Left renal pelvis (tissue), 4 donors: ENCODE results near the gene PPP4R4. TPM values are rescaled to one million over a fixed set of nuclear protein-coding genes. Genes with fewer than 3 reads are reported as not detected.
A peak's percentile ranks its signal among the peaks of the same experiment; 100 is the strongest.

Experiments used
- DNase-seq, 4 donors: peaks; one replicate each; pipeline ENCODE4 v3.0.0-alpha.2; 2013; ENCODE audit warnings: low read depth in 4 of 4, low spot score in 3 of 4
- polyA plus RNA-seq, 4 donors: library from polyadenylated mRNA; unstranded; fragments of 120-200 nt; gene quantifications; one replicate each; pipeline ENCODE4 v1.2.1, GENCODE V29; 2013; ENCODE audit not compliant: insufficient read length in 4 of 4

The PPP4R4 gene, protein sequence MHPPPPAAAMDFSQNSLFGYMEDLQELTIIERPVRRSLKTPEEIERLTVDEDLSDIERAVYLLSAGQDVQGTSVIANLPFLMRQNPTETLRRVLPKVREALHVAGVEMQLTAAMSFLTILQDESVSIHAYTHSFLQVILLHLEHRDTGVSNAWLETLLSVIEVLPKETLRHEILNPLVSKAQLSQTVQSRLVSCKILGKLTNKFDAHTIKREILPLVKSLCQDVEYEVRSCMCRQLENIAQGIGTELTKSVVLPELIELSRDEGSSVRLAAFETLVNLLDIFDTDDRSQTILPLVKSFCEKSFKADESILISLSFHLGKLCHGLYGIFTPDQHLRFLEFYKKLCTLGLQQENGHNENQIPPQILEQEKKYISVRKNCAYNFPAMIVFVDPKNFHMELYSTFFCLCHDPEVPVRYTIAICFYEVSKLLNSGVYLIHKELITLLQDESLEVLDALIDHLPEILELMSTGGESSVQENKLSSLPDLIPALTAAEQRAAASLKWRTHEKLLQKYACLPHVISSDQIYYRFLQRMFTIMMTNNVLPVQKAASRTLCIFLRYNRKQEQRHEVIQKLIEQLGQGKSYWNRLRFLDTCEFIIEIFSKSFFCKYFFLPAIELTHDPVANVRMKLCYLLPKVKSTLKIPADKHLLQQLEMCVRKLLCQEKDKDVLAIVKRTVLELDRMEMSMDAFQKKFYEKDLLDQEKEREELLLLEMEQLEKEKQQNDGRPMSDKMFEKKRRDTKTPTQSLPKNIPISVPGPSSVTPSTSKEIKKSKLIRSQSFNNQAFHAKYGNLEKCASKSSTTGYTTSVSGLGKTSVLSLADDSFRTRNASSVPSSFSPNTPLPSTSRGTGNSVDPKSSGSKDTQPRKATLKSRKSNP
- under 1 TPM; 0.12 to 0.29 (median 0.18) TPM for polyA plus RNA-seq

DNA sequence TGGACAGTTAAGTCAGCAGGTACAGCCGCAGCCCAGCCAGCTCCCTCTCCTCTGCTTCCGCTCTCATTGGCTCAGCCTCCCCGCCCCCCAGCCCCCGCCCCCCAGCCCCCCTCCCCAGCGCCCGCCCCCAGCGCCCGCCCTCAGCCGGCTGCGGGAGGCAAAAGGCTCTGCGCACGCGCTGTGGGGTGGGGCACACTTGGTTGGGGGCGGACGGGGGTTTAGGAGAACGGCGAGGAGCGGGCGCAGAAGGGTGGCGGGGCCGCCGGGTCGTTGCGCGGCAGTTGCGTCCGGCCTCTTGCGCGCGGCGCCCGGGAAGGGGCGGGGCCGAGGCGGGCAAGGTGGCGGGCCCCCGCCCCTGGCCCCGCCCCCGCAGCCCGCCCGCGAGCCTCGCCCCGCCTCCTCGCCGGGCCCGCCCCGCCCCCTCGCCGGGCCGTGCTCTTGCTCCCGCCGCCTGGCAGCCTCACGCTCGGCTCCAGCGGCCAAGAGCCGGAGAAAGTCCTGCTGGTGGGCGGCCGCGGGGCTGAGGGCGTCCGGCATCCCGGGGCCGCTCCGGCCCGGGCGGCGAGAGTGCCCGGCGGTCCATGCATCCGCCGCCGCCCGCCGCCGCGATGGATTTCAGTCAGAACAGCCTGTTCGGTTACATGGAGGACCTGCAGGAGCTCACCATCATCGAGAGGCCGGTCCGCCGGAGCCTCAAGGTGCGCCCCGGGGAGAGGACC lies at the start of gene PPP4R4:
Gene PPP4R4 (plus strand): TSS at position 438 of the 719 bp plus-strand sequence. CDS start 144 bp downstream, at position 582.
- peak; percentile 53 to 71 (median 66) for DNase-seq

DNA sequence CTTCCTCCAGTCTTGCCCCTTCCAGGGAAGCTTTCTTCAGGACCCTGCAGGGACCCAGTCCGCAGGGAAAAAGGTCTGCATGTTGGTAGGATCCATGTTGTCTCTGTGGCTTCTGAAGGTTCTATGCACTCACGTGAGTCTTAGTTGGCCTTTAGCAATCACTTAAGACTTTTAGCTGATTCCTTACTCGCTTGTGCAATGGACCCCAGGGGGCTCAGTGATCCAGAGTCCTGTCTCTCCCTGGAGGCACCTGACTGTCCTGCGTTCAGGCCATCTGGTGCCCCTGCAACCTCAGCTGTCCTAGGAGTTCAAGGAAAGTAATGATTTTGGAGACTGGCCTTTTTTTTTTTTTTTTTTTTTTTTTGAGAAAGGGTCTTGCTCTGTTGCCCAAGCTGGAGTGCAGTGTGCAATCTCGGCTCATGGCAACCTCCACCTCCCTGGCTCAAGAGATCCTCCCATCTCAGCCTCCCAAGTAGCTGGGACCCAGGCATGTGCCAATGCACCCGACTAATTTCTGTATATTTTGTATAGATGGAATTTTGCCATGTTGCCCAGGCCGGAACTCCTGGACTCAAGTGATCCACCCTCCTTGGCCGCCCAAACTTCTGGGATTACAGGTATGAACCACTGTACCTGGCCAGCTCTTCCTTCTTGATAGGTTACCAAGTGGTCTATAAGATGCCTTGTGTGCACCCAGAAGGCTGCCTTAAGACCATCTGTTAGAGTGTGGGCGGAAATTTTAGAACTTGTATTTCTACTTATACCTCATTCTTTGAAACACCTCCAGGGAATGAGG lies 49.3 kb upstream of the PPP4R4 start:
- no peak for DNase-seq

DNA sequence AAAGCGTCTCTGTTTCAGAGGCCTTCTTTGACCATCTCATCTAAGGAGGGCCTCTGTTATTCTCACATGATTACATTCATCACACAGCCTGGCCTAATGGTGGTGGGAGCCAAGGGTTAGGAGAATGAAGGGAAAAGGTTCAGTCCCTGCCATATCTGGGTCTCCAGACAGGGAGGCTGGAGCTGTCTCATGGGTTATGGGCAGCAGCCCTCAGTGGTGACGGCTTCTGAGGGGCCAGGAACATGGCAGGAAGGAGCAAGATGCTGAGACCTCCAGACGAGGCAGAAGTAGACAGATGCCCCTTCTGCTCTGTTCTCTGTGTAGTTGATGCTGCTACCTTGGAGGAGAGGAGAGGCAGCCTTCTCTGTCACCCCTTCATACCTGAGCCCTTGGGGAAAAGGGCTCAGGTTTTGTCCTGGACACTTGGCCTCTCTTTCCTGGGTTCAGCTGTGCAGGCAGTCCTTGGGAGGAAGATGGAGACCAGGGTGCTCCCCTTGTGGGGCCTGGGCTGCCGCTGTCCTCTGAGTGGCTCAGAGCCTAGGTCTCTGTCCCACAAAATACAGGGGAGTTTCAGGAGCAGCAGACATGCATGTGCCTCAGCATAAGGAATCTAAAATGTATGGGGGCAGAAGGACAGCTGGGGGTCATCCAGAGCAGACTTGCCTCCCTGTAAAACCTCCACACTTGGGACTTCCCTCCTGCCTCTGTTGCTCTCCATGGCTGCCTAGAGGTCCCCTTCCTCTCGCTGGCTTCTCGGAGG lies 48.3 kb upstream of the PPP4R4 start:
- DNase-seq: no peak

DNA sequence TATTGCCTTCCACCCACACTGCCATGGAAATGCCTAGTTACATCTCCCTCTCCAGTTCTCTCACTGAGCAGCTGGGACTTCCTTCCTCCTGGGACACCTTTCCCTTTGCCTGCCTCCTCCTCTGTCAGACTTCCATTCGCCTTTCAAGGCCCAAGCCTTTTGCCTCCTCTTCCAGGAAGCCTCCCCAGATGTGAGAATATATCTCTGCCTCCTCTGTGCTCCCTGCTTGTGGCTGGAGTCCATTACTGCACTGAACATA lies 47.8 kb upstream of the PPP4R4 start:
- DNase-seq: no peak

DNA sequence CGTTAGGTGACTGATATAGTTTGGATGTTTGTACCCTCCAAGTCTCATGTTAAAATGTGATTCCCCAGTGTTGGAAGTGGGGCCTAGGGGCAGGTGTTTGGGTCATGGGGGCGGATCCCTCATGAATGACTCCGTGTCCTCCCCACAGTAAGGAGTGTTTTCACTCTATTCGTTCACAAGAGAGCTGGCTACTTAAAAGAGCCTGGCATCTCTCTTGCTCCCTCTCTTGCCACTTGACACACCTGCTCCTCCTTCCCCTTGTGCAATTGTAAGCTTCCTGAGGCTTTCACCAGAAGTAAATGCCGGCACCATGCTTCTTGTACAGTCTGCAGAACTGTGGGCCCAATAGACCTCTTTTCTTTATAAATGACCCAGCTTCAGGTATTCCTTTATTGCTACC lies 47.3 kb upstream of the PPP4R4 start:
- DNase-seq: no peak

DNA sequence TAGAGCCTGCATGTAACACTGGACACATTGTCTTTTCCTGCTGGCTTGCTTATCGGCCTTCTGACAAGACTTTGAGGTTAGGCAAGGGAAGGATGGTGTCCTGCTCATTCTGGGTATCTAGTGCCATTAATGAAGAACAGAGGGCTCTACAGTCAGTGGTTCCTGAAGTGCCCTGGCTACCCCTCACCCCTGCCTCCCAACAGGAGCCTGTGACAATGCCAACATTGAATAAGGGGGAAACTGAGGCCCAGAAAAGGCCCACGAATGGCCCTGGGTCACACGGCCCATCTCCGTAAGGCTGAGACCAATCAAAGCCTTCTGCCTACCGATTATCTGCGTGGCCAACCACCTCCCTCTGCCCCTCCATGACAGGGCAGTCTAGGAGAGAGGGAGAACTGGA lies 46.8 kb upstream of the PPP4R4 start:
- no peak for DNase-seq

DNA sequence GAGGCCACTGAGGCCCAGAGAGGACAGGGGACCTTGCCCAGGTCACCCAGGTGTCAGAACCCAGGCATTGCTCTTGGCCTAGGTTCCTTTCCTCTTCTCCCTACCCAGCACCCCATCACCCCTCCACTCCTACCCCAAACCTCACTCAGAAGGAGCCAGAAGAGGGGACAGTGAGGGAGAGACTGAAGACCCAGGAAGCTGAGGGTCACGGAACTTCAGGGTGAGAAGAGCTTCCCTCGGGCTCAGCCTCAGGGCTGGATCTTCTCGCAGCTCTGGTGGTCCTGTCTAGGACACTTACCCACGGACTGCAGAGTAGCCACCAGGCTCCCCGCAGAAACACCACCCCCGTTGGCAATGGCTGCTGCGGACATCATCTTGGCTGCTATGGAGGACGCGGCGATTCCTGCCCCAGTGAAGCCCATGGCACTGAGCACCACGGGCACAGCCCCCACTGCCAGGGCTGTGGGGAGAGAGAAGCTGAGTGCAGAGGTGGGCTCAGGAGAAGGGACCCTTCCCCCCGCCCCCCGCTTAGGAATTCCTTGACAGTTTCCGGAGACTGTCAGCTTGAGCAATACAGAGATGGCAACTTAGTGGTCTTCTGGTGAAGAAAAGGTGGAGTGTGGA lies 45.8 kb upstream of the PPP4R4 start:
- DNase-seq: no peak

DNA sequence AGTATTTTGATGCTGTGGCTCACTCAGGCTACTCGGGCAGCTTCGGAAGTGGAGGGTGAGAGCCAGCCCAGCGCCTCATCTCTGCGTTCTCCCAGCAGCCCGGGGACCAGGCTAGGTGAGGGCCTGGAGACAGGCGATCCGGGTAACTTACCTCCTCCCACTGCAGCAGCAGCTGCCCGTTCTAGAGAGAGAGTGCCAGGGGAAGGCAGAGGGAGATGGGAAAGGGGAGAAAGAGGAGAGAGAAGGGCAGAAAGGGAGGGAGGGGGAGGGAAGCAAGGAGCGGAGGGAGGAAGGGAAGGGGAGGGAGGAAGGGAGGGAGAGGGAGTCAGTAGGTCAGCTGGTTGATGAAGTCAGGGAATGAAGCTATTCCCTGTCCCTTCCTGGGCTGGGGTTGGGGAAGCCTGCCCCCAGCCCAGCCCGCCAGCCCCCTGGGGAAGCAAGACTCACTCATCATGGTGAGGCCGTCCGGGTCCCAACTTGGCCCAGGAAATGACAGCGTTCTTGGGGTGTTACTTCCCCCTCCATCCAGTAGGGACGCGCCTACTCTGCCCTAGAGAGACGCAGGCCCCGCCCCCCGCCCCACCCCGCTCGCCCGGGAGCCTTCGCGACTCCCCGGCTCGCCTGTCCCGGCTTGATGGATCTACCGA lies 44.9 kb upstream of the PPP4R4 start, which contains the start of gene IFI27L2:
Gene IFI27L2 (minus strand): TSS at position 494 of the 647 bp plus-strand sequence. CDS start 40 bp downstream, at position 454.
- DNase-seq: peak; percentile 42 to 66 (median 53)

DNA sequence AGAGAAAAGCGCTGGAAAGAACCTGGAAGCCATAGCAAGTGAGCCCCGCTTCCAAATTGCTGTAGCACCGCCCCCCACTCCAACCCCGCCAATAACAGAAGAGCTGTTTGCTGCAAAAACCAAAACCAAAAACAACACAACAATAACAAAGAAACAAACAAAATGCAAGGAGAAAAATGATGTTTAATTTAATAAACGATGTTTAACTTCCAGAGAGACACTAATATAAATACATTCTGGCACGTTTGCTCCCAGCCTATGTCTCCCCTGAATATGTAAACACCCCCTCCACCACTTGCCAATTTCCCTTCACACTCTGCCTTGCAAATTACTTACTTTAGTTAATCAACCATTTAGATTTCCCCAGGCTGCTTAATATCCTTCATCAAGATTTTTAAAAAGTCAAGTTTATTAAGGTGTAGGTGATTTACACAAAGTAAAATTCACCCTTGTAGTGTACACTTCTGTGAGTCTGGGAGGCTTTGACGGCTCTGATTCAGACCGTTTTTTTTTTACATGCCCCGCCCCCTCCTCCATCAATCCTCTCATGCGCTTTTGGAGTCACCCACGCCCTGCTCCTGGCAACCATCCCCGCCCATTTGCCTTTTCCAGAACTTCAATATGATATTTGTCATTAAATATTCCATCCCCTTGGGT lies 44.2 kb upstream of the PPP4R4 start:
- no peak for DNase-seq

DNA sequence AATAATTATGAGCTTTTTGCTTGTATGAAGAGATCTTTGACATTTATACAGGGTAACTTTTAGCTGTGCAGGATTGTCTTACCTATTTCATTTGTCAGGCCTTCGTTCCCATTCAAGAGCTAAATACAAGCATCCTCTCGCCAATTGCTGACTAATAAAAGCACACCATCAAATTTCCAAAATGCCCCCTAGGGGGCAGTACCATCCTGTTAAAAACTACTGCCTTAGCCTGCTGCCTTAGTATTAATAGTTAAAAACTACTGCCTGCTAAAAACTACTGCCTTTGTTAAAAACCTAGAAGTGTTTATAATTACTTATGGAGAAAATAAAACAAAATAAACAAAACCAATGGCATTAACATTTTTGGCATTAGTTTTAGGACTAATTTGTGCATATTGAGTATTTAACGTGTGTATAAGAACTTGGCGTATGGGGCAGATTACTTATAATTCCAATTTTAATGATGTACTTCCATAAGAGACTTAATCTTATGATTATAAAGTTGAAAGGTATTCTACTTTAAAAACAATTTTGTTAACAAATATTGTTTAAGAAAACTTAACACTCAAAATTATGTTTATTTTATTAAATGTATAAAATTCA lies 41.7 kb upstream of the PPP4R4 start:
- peak in 3 of 4 donors; percentile 39 to 49 (median 41) for DNase-seq

DNA sequence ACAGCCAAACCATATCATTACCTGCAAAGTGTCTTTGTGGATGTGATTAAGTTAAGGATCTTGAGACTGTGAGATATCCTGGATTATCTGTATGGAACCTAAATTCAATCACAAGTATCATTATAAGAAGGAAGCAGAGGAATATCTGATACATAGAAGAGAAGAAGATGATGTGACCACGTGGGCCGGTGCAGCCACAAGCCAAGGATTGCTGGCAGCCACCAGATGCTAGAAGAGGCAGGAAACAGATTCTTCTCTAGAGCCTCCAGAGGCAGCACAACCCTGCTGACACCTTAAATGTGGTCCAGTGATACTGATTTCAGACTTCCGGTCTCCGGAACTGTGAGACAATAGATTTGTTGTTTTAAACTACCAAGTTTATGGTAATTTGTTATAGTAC lies 38.6 kb upstream of the PPP4R4 start:
- no peak for DNase-seq

DNA sequence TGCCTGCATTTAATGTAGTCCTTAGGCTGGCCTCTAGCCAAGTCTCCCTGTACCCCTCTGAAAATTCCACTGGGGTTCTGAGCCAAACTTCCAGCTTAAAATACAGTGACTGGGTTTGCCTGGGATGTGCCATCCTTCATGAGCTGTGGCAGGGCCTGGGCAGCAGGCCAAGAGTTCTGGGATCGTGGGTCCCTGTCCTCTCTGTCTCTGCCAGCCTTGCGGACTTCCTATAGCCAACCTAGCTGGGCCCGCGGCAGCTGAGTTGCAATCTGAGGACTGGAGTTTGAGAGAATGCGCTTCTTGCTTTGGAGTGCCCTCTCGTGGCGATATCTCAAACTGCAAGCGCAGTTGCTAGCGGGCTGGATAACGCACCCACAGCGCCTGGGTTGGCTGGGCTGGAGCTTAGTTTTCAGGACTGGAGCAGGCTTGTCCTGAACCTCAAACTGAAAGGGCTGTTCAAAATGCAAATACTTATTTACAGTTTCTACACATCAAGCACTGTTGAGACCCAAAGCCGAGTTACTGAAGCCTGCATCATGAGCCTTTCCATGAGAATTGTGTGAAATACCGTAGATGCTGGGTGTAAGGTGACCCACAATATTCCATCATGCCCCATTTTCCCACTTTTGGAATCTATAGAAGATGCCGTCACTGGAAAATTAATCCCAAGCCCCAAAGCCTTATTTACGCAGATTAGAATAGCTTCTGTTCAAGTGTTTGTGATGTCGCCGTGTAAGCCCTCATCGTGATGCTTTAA lies 37.4 kb upstream of the PPP4R4 start:
- DNase-seq: peak; percentile 42 to 72 (median 50)

DNA sequence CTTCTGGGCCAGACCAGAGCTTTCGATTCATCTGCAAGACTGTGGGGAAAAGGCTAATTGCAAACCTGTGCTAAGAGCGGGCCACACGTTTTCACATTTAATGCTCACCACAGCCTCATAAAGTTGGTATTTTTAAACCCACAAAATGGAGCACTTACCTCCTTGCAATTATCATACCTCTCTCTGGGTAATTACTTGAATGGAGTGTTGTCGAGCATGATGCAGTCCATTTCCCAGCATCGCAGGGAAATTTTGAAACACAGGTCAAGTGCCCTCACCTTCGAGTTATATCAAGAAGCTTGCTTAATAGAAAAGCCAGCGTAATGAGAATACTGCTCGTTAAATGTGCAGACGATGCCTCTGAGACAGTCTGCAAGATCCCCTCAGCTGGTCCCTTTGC lies 35.9 kb upstream of the PPP4R4 start:
- DNase-seq: no peak

DNA sequence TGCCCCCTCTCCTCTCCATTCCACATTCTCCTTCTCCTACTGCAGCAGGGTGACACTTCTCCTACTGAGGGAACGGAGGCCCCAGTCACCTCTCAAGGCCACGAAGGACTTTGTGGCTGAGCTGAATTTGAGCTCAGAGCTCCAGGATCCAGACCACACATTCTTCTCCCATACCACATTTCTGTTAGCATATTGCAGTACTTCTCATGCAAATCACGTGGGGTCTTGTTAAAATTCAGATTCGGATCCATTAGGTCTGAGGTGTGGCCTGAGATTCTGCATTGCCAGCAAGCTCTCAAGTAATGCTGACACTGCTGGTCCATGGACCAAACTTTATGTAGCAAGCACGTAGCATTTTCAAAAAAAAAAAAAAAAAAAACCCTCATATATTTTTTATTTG lies 35.1 kb upstream of the PPP4R4 start:
- DNase-seq: no peak

DNA sequence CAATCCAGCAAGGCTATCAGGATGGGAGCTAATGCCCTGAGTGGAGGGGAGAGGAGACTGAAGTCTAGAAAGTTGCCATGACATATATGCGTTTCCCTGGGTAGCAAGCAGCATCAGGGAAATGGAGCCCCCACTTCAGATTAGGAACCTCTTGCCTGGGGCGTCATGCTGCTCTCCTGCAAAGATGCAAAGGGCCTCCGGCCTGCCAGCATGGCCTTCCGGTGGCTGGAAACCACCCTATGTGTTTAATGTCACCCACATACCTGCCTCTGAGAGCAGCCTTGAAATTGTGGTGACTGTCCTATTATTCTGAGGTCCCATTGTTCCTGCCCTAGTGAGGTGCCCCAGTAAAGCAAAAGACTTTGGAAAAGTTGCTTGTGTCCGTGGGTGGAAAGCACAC lies 34.7 kb upstream of the PPP4R4 start:
- DNase-seq: no peak

DNA sequence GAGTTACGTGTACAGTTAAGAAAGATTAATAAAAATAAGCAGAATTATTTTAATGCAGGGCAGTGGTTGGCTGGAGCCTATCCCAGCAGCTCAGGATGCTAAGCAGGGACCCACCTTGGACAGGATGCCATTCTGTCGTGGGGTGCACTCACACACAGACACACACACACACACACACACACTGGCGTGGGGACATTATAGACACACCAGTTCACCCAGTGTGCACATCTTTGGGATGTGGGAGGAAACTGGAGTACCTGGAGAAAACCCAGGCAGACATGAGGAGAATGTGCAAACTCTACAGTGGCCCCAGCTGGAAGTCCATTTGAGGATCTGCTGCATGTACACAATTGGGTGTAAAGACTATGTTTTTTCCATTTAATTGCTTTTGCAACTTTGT lies 31.9 kb upstream of the PPP4R4 start:
- no peak for DNase-seq

DNA sequence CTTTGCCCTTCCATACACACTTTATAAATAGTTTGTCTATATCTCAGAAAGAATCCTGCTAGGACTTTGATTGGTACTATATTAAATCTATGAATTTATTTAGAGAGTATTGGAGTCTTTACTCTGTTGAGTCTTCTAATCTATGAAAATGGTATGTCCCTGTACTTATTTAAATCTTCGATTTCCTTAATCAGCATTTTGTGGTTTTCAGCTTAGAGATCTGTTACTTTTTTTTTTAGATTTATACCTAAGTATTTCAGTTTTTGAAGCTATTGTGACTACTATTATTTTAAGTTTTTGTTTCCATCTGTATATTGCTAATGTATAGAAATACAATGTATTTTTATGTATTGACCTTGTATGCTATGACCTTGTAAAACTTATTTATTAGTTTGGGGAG lies 31.3 kb upstream of the PPP4R4 start:
- no peak for DNase-seq
